H1 (cell line): ENCODE results near the gene GRM8. TPM values are rescaled to one million over a fixed set of nuclear protein-coding genes. Genes with fewer than 3 reads are reported as not detected.

Source experiments
- CTCF ChIA-PET: fragments of 300-600 bp; sonication (Branson Sonifier 250); formaldehyde crosslinking; loops from one replicate; lab custom pipeline; 2021; ENCODE audit not compliant: partially characterized antibody; lab: Charles Lee
- POLR2A ChIA-PET: fragments of 300-600 bp; sonication (Branson Sonifier 250); formaldehyde crosslinking; loops from one replicate; lab custom pipeline; 2021; ENCODE audit warnings: inconsistent platforms; ENCODE audit not compliant: partially characterized antibody; lab: Charles Lee
- DNase-seq, 2 experiments: peaks; one replicate each; pipeline versions ENCODE4 v3.0.0 to v3.0.0-alpha.2; 2010 to 2022; ENCODE audit warnings: low spot score in 2 of 2, low read depth in 1 of 2, mixed read lengths in 1 of 2
- FAIRE-seq: peaks from 2 replicates; lab custom pipeline; 2011; peaks lifted over from hg19 to GRCh38; lab: Jason Lieb, UNC
- H2AFZ ChIP-seq: 2 replicates; pipeline ENCODE4 v1.8.1; 2012; ENCODE audit warnings: low read length, inconsistent platforms
- H2AK5ac ChIP-seq: 2 replicates; pipeline ENCODE4 v1.6.1; 2013; ENCODE audit warnings: low read depth, low read length
- H2BK120ac ChIP-seq: replicated peaks from 2 replicates; pipeline ENCODE3; 2013; ENCODE audit warnings: low read depth, low read length, inconsistent platforms
- H2BK12ac ChIP-seq: 2 replicates; pipeline ENCODE4 v1.6.1; 2013; ENCODE audit warnings: low read depth, low read length
- H2BK15ac ChIP-seq: 2 replicates; pipeline ENCODE4 v1.6.1; 2013; ENCODE audit warnings: low read length
- H2BK20ac ChIP-seq: 2 replicates; pipeline ENCODE4 v1.6.1; 2013; ENCODE audit warnings: low read length
- H2BK5ac ChIP-seq: 2 replicates; pipeline ENCODE4 v1.6.1; 2013; ENCODE audit warnings: low read depth, low read length
- H3K14ac ChIP-seq: 2 replicates; pipeline ENCODE4 v1.6.1; 2013; ENCODE audit warnings: inconsistent platforms; ENCODE audit not compliant: insufficient read length
- H3K18ac ChIP-seq: 2 replicates; pipeline ENCODE4 v1.6.1; 2013; ENCODE audit warnings: low read length; ENCODE audit errors: extremely low read depth
- H3K23ac ChIP-seq: 2 replicates; pipeline ENCODE4 v1.6.1; 2013; ENCODE audit warnings: inconsistent platforms; ENCODE audit not compliant: insufficient read length
- H3K23me2 ChIP-seq: 2 replicates; pipeline ENCODE4 v1.6.1; 2013; ENCODE audit warnings: low read depth, low read length
- H3K27ac ChIP-seq: 2 replicates; pipeline ENCODE4 v1.6.1; 2011; ENCODE audit warnings: low read depth, low read length, inconsistent platforms
- H3K27me3 ChIP-seq, 4 experiments: replicated peaks in 1 of 4; 1 replicate in 1 of 4; 2 replicates in 3 of 4; pipeline versions ENCODE4 v1.6.1 to v1.8.1; 2011 to 2013; ENCODE audit warnings: low read length in 3 of 4, mild to moderate bottlenecking in 3 of 4, inconsistent platforms in 2 of 4, mixed read lengths in 2 of 4, moderate library complexity in 1 of 4; ENCODE audit not compliant: control insufficient read depth in 3 of 4, insufficient read depth in 3 of 4; ENCODE audit errors: extremely low read depth in 1 of 4
- H3K36me3 ChIP-seq, 4 experiments: 2 replicates each; pipeline versions ENCODE4 v1.6.1 to v1.8.1; 2011 to 2013; ENCODE audit warnings: mild to moderate bottlenecking in 4 of 4, low read length in 3 of 4, moderate library complexity in 2 of 4, control low read depth in 1 of 4, inconsistent platforms in 1 of 4; ENCODE audit not compliant: insufficient read depth in 4 of 4, control insufficient read depth in 2 of 4
- H3K4ac ChIP-seq: replicated peaks from 2 replicates; pipeline ENCODE3; 2013; ENCODE audit warnings: low read length, low read depth, mixed read lengths, inconsistent platforms; ENCODE audit not compliant: insufficient read length
- H3K4me1 ChIP-seq, 4 experiments: replicated peaks in 1 of 4; 1 replicate in 1 of 4; 2 replicates in 3 of 4; pipeline versions ENCODE4 v1.6.1 to v1.8.1; 2011 to 2013; ENCODE audit warnings: low read length in 3 of 4, inconsistent platforms in 2 of 4, mixed read lengths in 1 of 4; ENCODE audit not compliant: insufficient read depth in 4 of 4, control insufficient read depth in 3 of 4
- H3K4me2 ChIP-seq, 2 experiments: 2 replicates each; pipeline versions ENCODE4 v1.6.1 to v1.8.1; 2011 to 2013; ENCODE audit warnings: low read depth in 2 of 2, low read length in 2 of 2, control low read depth in 1 of 2, inconsistent platforms in 1 of 2, mild to moderate bottlenecking in 1 of 2; ENCODE audit not compliant: insufficient read depth in 1 of 2
- H3K4me3 ChIP-seq, 4 experiments: fragments of 200-600, 300-600 bp in 1 of 4; sonication (generic), shearing (Covaris generic), sonication (Bioruptor Twin) in 1 of 4; 2 replicates each; pipeline versions ENCODE4 v1.5.1 to v1.8.1; 2011 to 2016; ENCODE audit warnings: low read length in 4 of 4, low read depth in 3 of 4, control low read depth in 2 of 4, inconsistent platforms in 2 of 4, mild to moderate bottlenecking in 2 of 4, mixed read lengths in 1 of 4, moderate library complexity in 1 of 4; ENCODE audit not compliant: insufficient read depth in 2 of 4; ENCODE audit errors: extremely low read depth in 1 of 4
- H3K56ac ChIP-seq: replicated peaks from 2 replicates; pipeline ENCODE3; 2013; ENCODE audit warnings: low read depth, mild to moderate bottlenecking, mixed read lengths, low read length, inconsistent platforms; ENCODE audit not compliant: insufficient read length
- H3K79me1 ChIP-seq: 2 replicates; pipeline ENCODE4 v1.6.1; 2013; ENCODE audit warnings: low read depth, low read length, control low read depth
- H3K79me2 ChIP-seq, 2 experiments: 2 replicates each; pipeline versions ENCODE4 v1.6.1 to v1.8.1; 2012 to 2013; ENCODE audit warnings: low read length in 2 of 2, mild to moderate bottlenecking in 2 of 2, inconsistent platforms in 1 of 2; ENCODE audit not compliant: insufficient read depth in 2 of 2, control insufficient read depth in 1 of 2
- H3K9ac ChIP-seq, 4 experiments: replicated peaks in 1 of 4; 1 replicate in 1 of 4; 2 replicates in 3 of 4; pipeline versions ENCODE4 v1.6.1 to v1.8.1; 2011 to 2013; ENCODE audit warnings: low read depth in 3 of 4, low read length in 3 of 4, control low read depth in 2 of 4, mild to moderate bottlenecking in 2 of 4, moderate library complexity in 2 of 4, inconsistent platforms in 1 of 4; ENCODE audit errors: extremely low read depth in 1 of 4
- H3K9me3 ChIP-seq, 2 experiments: 2 replicates each; pipeline versions ENCODE4 v1.6.1 to v1.8.1; 2012 to 2013; ENCODE audit warnings: mild to moderate bottlenecking in 2 of 2, moderate library complexity in 2 of 2, control low read depth in 1 of 2, inconsistent platforms in 1 of 2, low read depth in 1 of 2, low read length in 1 of 2, mixed read lengths in 1 of 2; ENCODE audit not compliant: insufficient read depth in 2 of 2
- H4K20me1 ChIP-seq, 2 experiments: replicated peaks in 1 of 2; 2 replicates each; pipeline versions ENCODE3 to v1.8.1; 2011 to 2013; ENCODE audit warnings: inconsistent platforms in 2 of 2, low read length in 2 of 2, mild to moderate bottlenecking in 1 of 2; ENCODE audit not compliant: insufficient read depth in 2 of 2, control insufficient read depth in 1 of 2
- H4K5ac ChIP-seq: 2 replicates; pipeline ENCODE4 v1.6.1; 2013; ENCODE audit warnings: low read length, low read depth, mixed read lengths, inconsistent platforms; ENCODE audit not compliant: insufficient read length
- H4K8ac ChIP-seq: 2 replicates; pipeline ENCODE4 v1.8.0; 2013; ENCODE audit warnings: mild to moderate bottlenecking, moderate library complexity, low read length, inconsistent platforms; ENCODE audit not compliant: insufficient read depth; ENCODE audit errors: extremely low read depth
- H4K91ac ChIP-seq: replicated peaks from 2 replicates; pipeline ENCODE3; 2013; ENCODE audit warnings: low read length, mixed read lengths, inconsistent platforms; ENCODE audit not compliant: insufficient read length
- ATF2 ChIP-seq: IDR thresholded peaks from 2 replicates; pipeline ENCODE4 v1.6.1; 2012; ENCODE audit warnings: low read length, inconsistent platforms
- CHD2 ChIP-seq: IDR thresholded peaks from 2 replicates; pipeline ENCODE4 v1.6.1; 2012; ENCODE audit warnings: low read length, improper control_type of control experiment
- FOSL1 ChIP-seq: IDR thresholded peaks from 2 replicates; pipeline ENCODE4 v1.6.1; 2011; ENCODE audit warnings: mild to moderate bottlenecking, low read depth, low read length, moderate library complexity; ENCODE audit not compliant: insufficient read depth
- JUN ChIP-seq: IDR thresholded peaks from 2 replicates; pipeline ENCODE4 v1.6.1; 2011; ENCODE audit warnings: low read depth, mild to moderate bottlenecking, improper control_type of control experiment, low read length
- KDM1A ChIP-seq: fragments of 200-600, 300-600 bp; sonication (generic); IDR thresholded peaks from 2 replicates; pipeline ENCODE4 v1.7.1; 2016; ENCODE audit warnings: mild to moderate bottlenecking, low read length, borderline replicate concordance
- POLR2AphosphoS5 ChIP-seq: IDR thresholded peaks from 2 replicates; pipeline ENCODE4 v1.6.1; 2011; ENCODE audit warnings: low read depth, low read length
- RBBP5 ChIP-seq: IDR thresholded peaks from 2 replicates; pipeline ENCODE4 v1.7.1; 2012; ENCODE audit warnings: low read depth, mild to moderate bottlenecking, inconsistent platforms, low read length, moderate library complexity, borderline replicate concordance
- SIN3A ChIP-seq, 2 experiments: IDR thresholded peaks in 1 of 2; conservative IDR thresholded peaks in 1 of 2; 2 replicates each; pipeline ENCODE4 v1.6.1; 2011 to 2012; ENCODE audit warnings: low read length in 2 of 2, improper control_type of control experiment in 1 of 2, low read depth in 1 of 2, mild to moderate bottlenecking in 1 of 2
- TEAD4 ChIP-seq: IDR thresholded peaks from 2 replicates; pipeline ENCODE4 v1.6.1; 2012; ENCODE audit warnings: low read depth, low read length, inconsistent platforms, mixed read lengths
- YY1 ChIP-seq: IDR thresholded peaks from 2 replicates; pipeline ENCODE4 v1.6.1; 2011; ENCODE audit warnings: low read depth, mild to moderate bottlenecking, low read length
- WGBS, 2 experiments: shearing (Covaris generic) in 1 of 2; methylation state at CpG; one replicate each; pipeline versions ENCODE4 v1.1.6 to v1.1.7; 2013 to 2015; ENCODE audit warnings: low lambda C conversion rate in 2 of 2, mixed read lengths in 2 of 2, inconsistent platforms in 1 of 2, low coverage in 1 of 2, missing lambda C conversion rate in 1 of 2; ENCODE audit not compliant: insufficient replicate concordance in 2 of 2, insufficient coverage in 1 of 2, insufficient read length in 1 of 2; ENCODE audit errors: extremely low coverage in 1 of 2, missing lambda C conversion rate in 1 of 2; 5-methylcytosine and 5-hydroxymethylcytosine counted together
- polyA plus RNA-seq, 7 experiments: library from polyadenylated mRNA; depleted of rRNA in 3 of 7; stranded (reverse) in 5 of 7; unstranded in 2 of 7; fragments of >200 nt in 5 of 7; fragments of 200-250 nt in 2 of 7; gene quantifications; 1 replicate in 5 of 7; 2 replicates in 1 of 7; 4 replicates in 1 of 7; pipeline versions ENCODE4 v1.2.1 to v1.2.3, GENCODE V29; 2011 to 2013; ENCODE audit warnings: missing spikeins in 2 of 7, mixed read lengths in 2 of 7
- total RNA-seq: library from RNA; stranded (reverse); fragmentation: NEBNext Ultra II Directional; extraction: Animal tissue kit (Norgen Biotek cat#: 25700); gene quantifications from 2 replicates; pipeline ENCODE4 v1.2.1, GENCODE V29; 2021

Gene GRM8
- total and polyA plus RNA-seq, 2 of the 8 experiments (the other 6 are each of a cell fraction or from before 2014, with no cell fraction given) = 2.6 to 2.8 TPM

- Histone ChIP-seq H4K91ac (no peak overlapping the region), H2AFZ (no peak overlapping the region), H3K9me3 (peaks cover 0 to 3% of the 10 kb centered on the region in 2 experiments; a peak in 1 of 4 replicates), H2BK20ac (no peak overlapping the region), H2BK15ac (no peak overlapping the region), H3K56ac (no peak overlapping the region), H4K5ac (no peak overlapping the region), H2AK5ac (no peak overlapping the region), H3K9ac (no peak overlapping the region), H2BK5ac (no peak overlapping the region), H3K4me1 (peaks cover 0 to 6% (median 0%) of the 10 kb centered on the region in 4 experiments; a peak in 1 of 7 replicates), H3K27ac (no peak overlapping the region), H2BK12ac (no peak overlapping the region), H4K20me1 (no peaks in the 10 kb centered on the region), H4K8ac (no peak overlapping the region), H3K27me3 (no peaks in the 10 kb centered on the region), H3K4me3 (no peak overlapping the region), H3K36me3 (peaks cover 0 to 3% (median 0%) of the 10 kb centered on the region in 4 experiments; a peak in 1 of 8 replicates), H3K23ac (no peak overlapping the region), H3K23me2 (no peaks in the 10 kb centered on the region), H3K79me1 (no peaks in the 10 kb centered on the region), H3K79me2 (no peaks in the 10 kb centered on the region), H2BK120ac (no peak overlapping the region), H3K18ac (no peak overlapping the region), H3K4me2 (no peak overlapping the region), H3K4ac (no peak overlapping the region), H3K14ac (no peak overlapping the region)
- 89% methylated on average over 3 of the region's 3 CpGs; no CpG with 5 or more reads in 1 of the 2 experiments for WGBS, 2 experiments
- DNase-seq (no peak), FAIRE-seq (no peak)
- POLR2A ChIA-PET = interaction anchor here (0.9 kb wide), 1 partner anchor 32 kb away, joined by 4 read pairs; no protein-coding TSS in a partner anchor
- CTCF ChIA-PET = interaction anchor here (0.6 to 3.1 kb wide), 12 partner anchors 34 to 452 kb away, joined by 3 to 23 read pairs (median 6); no protein-coding TSS in a partner anchor
- TF ChIP-seq CHD2 (no peak), FOSL1 (no peak), ATF2 (no peak), KDM1A (no peak), POLR2AphosphoS5 (no peak), YY1 (no peak), SIN3A (conservative IDR thresholded peaks at IDR 0.05 in 1 of 2, IDR thresholded peaks at IDR 0.05 in 1 of 2; ENCODE audit: low read depth in 1 of 2, low read length in 2 of 2) (no peak), RBBP5 (no peak), TEAD4 (no peak), JUN (no peak)
Measured at GRCh38 chr7:126801733-126802132, 451.0 kb downstream of the GRM8 start.
